ENCODE measurements around the gene SENP1. TPM values are rescaled to one million over a fixed set of nuclear protein-coding genes. Genes with fewer than 3 reads are reported as not detected.

Gene SENP1
- total RNA-seq, 2 experiments from 2014 or later, result 20.3 to 25.7 TPM

DNA sequence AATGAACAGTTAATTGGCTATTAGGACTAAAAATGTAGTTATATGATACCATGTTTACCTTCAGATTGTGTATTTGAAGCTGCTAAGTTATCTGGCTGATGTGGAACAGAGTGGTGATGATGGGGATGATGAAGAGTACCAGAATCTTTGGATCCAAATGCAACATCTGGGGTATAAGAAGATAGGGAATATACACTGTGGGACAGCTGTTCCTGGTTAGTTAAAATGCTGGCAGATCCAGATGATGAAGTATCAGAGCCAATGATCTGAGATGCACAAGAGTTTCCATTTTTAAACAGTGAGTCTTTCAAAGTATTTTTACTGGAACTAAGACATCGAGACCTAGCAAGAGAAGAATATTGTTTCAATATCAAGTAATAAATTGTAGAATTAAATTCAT is 31.6 kb downstream of the SENP1 start:
- Histone ChIP-seq H3K27ac (ENCODE audit: low read depth in 1 of 2, low read length in 2 of 2) (no peak overlapping the region), H3K4me1 (ENCODE audit: insufficient read depth, low read length) (no peaks in the 10 kb centered on the region), H3K36me3 (ENCODE audit: insufficient read depth, low read length) (peaks cover 66% of the 10 kb centered on the region), H3K9me3 (ENCODE audit: control insufficient read depth in 1 of 2, insufficient read depth in 1 of 2, low read length in 2 of 2) (no peaks in the 10 kb centered on the region), H3K27me3 (ENCODE audit: control insufficient read depth in 1 of 2, insufficient read depth in 2 of 2, low read length in 2 of 2) (no peaks in the 10 kb centered on the region), H3K4me3 (ENCODE audit: low read length) (no peak overlapping the region)
- Mint-ChIP-seq H3K4me3 (no peak overlapping the region), H3K27me3 (no peaks in the 10 kb centered on the region), H3K9me3 (no peaks in the 10 kb centered on the region), H3K36me3 (ENCODE audit: low read depth) (peaks cover 80% of the 10 kb centered on the region), H3K4me1 (ENCODE audit: low read depth) (no peaks in the 10 kb centered on the region), H3K27ac (no peak overlapping the region)
- ChIA-PET POLR2A (no interaction called here), CTCF (interaction anchor here (0.9 kb wide), 1 partner anchor 13 kb away, joined by 3 read pairs; no protein-coding TSS in a partner anchor)
- intact Hi-C loops (cut with DNase I, micrococcal nuclease), result no loop called here
- DNase-seq, result no peak
- no peak for ATAC-seq (ENCODE audit: poor library complexity)
- TF ChIP-seq, protein P1, sequence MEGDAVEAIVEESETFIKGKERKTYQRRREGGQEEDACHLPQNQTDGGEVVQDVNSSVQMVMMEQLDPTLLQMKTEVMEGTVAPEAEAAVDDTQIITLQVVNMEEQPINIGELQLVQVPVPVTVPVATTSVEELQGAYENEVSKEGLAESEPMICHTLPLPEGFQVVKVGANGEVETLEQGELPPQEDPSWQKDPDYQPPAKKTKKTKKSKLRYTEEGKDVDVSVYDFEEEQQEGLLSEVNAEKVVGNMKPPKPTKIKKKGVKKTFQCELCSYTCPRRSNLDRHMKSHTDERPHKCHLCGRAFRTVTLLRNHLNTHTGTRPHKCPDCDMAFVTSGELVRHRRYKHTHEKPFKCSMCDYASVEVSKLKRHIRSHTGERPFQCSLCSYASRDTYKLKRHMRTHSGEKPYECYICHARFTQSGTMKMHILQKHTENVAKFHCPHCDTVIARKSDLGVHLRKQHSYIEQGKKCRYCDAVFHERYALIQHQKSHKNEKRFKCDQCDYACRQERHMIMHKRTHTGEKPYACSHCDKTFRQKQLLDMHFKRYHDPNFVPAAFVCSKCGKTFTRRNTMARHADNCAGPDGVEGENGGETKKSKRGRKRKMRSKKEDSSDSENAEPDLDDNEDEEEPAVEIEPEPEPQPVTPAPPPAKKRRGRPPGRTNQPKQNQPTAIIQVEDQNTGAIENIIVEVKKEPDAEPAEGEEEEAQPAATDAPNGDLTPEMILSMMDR (IDR thresholded peaks at IDR 0.05), result no peak

DNA sequence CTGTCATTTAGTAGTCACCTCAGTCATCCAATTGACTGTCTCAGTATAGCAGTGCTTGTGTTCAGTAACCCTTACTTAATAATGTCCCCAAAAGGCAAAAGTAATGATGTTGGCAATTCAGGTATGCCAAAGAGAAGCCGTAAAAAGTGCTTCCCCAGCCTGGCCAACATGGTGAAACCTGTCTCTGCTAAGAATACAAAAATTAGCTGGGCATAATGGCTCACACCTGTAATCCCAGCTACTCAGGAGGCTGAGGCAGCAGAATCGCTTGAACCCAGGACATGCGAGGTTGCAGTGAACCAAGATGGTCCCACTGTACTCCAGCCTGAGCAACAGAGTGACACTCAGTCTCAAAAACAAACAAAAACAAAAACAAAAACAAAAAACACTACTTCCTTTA is 33.6 kb downstream of the SENP1 start:
- Mint-ChIP-seq H3K27me3 (no peaks in the 10 kb centered on the region), H3K9me3 (no peaks in the 10 kb centered on the region), H3K4me1 (ENCODE audit: low read depth) (no peaks in the 10 kb centered on the region), H3K27ac (no peak overlapping the region), H3K4me3 (no peak overlapping the region), H3K36me3 (ENCODE audit: low read depth) (peaks cover 83% of the 10 kb centered on the region)
- Histone ChIP-seq H3K9me3 (ENCODE audit: control insufficient read depth in 1 of 2, insufficient read depth in 1 of 2, low read length in 2 of 2) (no peaks in the 10 kb centered on the region), H3K4me3 (ENCODE audit: low read length) (no peak overlapping the region), H3K4me1 (ENCODE audit: insufficient read depth, low read length) (no peaks in the 10 kb centered on the region), H3K27me3 (ENCODE audit: control insufficient read depth in 1 of 2, insufficient read depth in 2 of 2, low read length in 2 of 2) (no peaks in the 10 kb centered on the region), H3K36me3 (ENCODE audit: insufficient read depth, low read length) (peaks cover 59% of the 10 kb centered on the region), H3K27ac (ENCODE audit: low read depth in 1 of 2, low read length in 2 of 2) (no peak overlapping the region)
- DNase-seq (no peak), ATAC-seq (ENCODE audit: poor library complexity) (no peak)
- intact Hi-C loops (cut with DNase I, micrococcal nuclease), result no loop called here
- TF ChIP-seq, protein P1 (IDR thresholded peaks at IDR 0.05), result no peak
- CTCF ChIA-PET, result no interaction called here
- POLR2A ChIA-PET, result no interaction called here

DNA sequence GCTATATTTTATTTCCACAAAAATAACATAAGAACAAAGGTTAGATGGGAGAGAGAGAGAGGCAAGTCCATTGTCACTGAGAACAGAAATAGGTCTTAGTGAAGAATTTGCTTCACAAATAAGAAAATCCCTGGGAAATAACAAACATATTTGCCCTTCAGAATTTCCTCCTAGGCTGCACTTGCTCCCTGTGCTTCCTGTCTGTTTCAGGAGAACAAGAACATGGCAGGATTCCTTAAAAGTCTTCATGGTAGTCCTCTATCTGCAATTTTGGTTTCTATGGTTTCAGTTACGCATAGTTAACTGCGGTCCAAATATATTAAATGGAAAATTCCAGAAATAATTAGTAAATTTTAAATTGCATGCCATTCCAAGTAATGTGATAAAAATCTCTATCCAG is 34.1 kb downstream of the SENP1 start:
- peaks cover 83% of the 10 kb centered on the region for H3K36me3 Mint-ChIP-seq (ENCODE audit: low read depth)
- DNase-seq (no peak), ATAC-seq (ENCODE audit: poor library complexity) (no peak)
- H3K4me3 Mint-ChIP-seq, result no peak overlapping the region
- H3K4me1 ChIP-seq (ENCODE audit: insufficient read depth, low read length), result no peaks in the 10 kb centered on the region
- no peaks in the 10 kb centered on the region for H3K27me3 Mint-ChIP-seq
- no peaks in the 10 kb centered on the region for H3K9me3 Mint-ChIP-seq
- H3K27ac Mint-ChIP-seq, result no peak overlapping the region
- no peak overlapping the region for H3K27ac ChIP-seq (ENCODE audit: low read depth in 1 of 2, low read length in 2 of 2)
- POLR2A ChIA-PET, result no interaction called here
- no peaks in the 10 kb centered on the region for H3K9me3 ChIP-seq (ENCODE audit: control insufficient read depth in 1 of 2, insufficient read depth in 1 of 2, low read length in 2 of 2)
- CTCF ChIA-PET, result no interaction called here
- H3K4me1 Mint-ChIP-seq (ENCODE audit: low read depth), result no peaks in the 10 kb centered on the region
- no peak overlapping the region for H3K4me3 ChIP-seq (ENCODE audit: low read length)
- peaks cover 63% of the 10 kb centered on the region for H3K36me3 ChIP-seq (ENCODE audit: insufficient read depth, low read length)
- intact Hi-C loops (cut with DNase I, micrococcal nuclease), result no loop called here
- TF ChIP-seq, protein P1 (IDR thresholded peaks at IDR 0.05), result no peak
- no peaks in the 10 kb centered on the region for H3K27me3 ChIP-seq (ENCODE audit: control insufficient read depth in 1 of 2, insufficient read depth in 2 of 2, low read length in 2 of 2)
